ENCODE data around the gene PRRG3. TPM values are rescaled to one million over a fixed set of nuclear protein-coding genes. Genes with fewer than 3 reads are reported as not detected.

Gene PRRG3
- polyA plus RNA-seq, 3 donors: not detected

- no peak overlapping the region for H2AFZ ChIP-seq (ENCODE audit: insufficient read depth, low read depth, low read length, poor library complexity, severe bottlenecking)
- no peak overlapping the region for H3K4me2 ChIP-seq (replicated peaks; ENCODE audit: extremely low read depth, low read length, poor library complexity, severe bottlenecking)
- 94% methylated on average over 15 of the region's 21 CpGs for WGBS (ENCODE audit: insufficient coverage)
- H3K79me2 ChIP-seq (ENCODE audit: insufficient read depth, low read length): no peaks in the 10 kb centered on the region
- Mint-ChIP-seq H3K4me3 (no peak overlapping the region), H3K4me1 (no peaks in the 10 kb centered on the region), H3K9me3 (peaks cover 3 to 11% (median 6%) of the 10 kb centered on the region in 7 donors), H3K36me3 (no peaks in the 10 kb centered on the region), H3K27me3 (ENCODE audit: low read depth in 3 of 3) (peaks cover 0 to 2% (median 2%) of the 10 kb centered on the region in 3 donors), H3K27ac (no peak overlapping the region)
- H3K4me1 ChIP-seq (ENCODE audit: control insufficient read depth in 1 of 2, insufficient read depth in 2 of 2, low read length in 2 of 2): no peaks in the 10 kb centered on the region
- H4K20me1 ChIP-seq (ENCODE audit: insufficient read depth, low read length): no peaks in the 10 kb centered on the region
- no peak overlapping the region for H3K4me3 ChIP-seq (replicated peaks in 1 of 3; ENCODE audit: low read depth in 2 of 3, low read length in 3 of 3)
- intact Hi-C loops (cut with micrococcal nuclease): no loop called here
- TF ChIP-seq, protein P1, sequence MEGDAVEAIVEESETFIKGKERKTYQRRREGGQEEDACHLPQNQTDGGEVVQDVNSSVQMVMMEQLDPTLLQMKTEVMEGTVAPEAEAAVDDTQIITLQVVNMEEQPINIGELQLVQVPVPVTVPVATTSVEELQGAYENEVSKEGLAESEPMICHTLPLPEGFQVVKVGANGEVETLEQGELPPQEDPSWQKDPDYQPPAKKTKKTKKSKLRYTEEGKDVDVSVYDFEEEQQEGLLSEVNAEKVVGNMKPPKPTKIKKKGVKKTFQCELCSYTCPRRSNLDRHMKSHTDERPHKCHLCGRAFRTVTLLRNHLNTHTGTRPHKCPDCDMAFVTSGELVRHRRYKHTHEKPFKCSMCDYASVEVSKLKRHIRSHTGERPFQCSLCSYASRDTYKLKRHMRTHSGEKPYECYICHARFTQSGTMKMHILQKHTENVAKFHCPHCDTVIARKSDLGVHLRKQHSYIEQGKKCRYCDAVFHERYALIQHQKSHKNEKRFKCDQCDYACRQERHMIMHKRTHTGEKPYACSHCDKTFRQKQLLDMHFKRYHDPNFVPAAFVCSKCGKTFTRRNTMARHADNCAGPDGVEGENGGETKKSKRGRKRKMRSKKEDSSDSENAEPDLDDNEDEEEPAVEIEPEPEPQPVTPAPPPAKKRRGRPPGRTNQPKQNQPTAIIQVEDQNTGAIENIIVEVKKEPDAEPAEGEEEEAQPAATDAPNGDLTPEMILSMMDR (IDR thresholded peaks at IDR 0.05): no peak
- H3K36me3 ChIP-seq (replicated peaks in 1 of 2; ENCODE audit: control insufficient read depth in 1 of 2, insufficient read depth in 2 of 2, low read length in 2 of 2): no peaks in the 10 kb centered on the region
- no peaks in the 10 kb centered on the region for H3K9me3 ChIP-seq (replicated peaks in 1 of 2; ENCODE audit: control insufficient read depth in 1 of 2, insufficient read depth in 1 of 2, low read length in 2 of 2)
- no peaks in the 10 kb centered on the region for H3K27me3 ChIP-seq (ENCODE audit: control insufficient read depth in 2 of 2, insufficient read depth in 2 of 2, low read length in 2 of 2)
- no peak overlapping the region for H3K27ac ChIP-seq (ENCODE audit: low read depth in 1 of 2, low read length in 2 of 2)
- no peak for DNase-seq
- H3K9ac ChIP-seq (ENCODE audit: insufficient read depth, low read length, poor library complexity, severe bottlenecking): no peak overlapping the region
Measured at GRCh38 chrX:151743651-151744470, 48.6 kb downstream of the PRRG3 start.

GRCh38 chrX:151745651-151746050 is 50.4 kb downstream of the PRRG3 start:
- Histone ChIP-seq H3K79me2 (ENCODE audit: insufficient read depth, low read length) (no peaks in the 10 kb centered on the region), H3K9ac (ENCODE audit: insufficient read depth, low read length, poor library complexity, severe bottlenecking) (no peak overlapping the region), H3K4me2 (replicated peaks; ENCODE audit: extremely low read depth, low read length, poor library complexity, severe bottlenecking) (no peak overlapping the region), H3K27ac (ENCODE audit: low read depth in 1 of 2, low read length in 2 of 2) (no peak overlapping the region), H3K4me3 (replicated peaks in 1 of 3; ENCODE audit: low read depth in 2 of 3, low read length in 3 of 3) (no peak overlapping the region), H3K36me3 (replicated peaks in 1 of 2; ENCODE audit: control insufficient read depth in 1 of 2, insufficient read depth in 2 of 2, low read length in 2 of 2) (no peaks in the 10 kb centered on the region), H3K9me3 (replicated peaks in 1 of 2; ENCODE audit: control insufficient read depth in 1 of 2, insufficient read depth in 1 of 2, low read length in 2 of 2) (no peaks in the 10 kb centered on the region), H3K27me3 (ENCODE audit: control insufficient read depth in 2 of 2, insufficient read depth in 2 of 2, low read length in 2 of 2) (no peaks in the 10 kb centered on the region), H4K20me1 (ENCODE audit: insufficient read depth, low read length) (no peaks in the 10 kb centered on the region), H3K4me1 (ENCODE audit: control insufficient read depth in 1 of 2, insufficient read depth in 2 of 2, low read length in 2 of 2) (no peaks in the 10 kb centered on the region), H2AFZ (ENCODE audit: insufficient read depth, low read depth, low read length, poor library complexity, severe bottlenecking) (no peak overlapping the region)
- no peaks in the 10 kb centered on the region for H3K36me3 Mint-ChIP-seq
- TF ChIP-seq, protein P1 (IDR thresholded peaks at IDR 0.05): no peak
- no peak overlapping the region for H3K27ac Mint-ChIP-seq
- H3K27me3 Mint-ChIP-seq (ENCODE audit: low read depth in 3 of 3): peaks cover 0 to 10% (median 4%) of the 10 kb centered on the region in 3 donors
- DNase-seq: no peak
- intact Hi-C loops (cut with micrococcal nuclease): no loop called here
- peaks cover 3 to 8% (median 5%) of the 10 kb centered on the region in 7 donors for H3K9me3 Mint-ChIP-seq
- no peaks in the 10 kb centered on the region for H3K4me1 Mint-ChIP-seq
- no peak overlapping the region for H3K4me3 Mint-ChIP-seq
- no CpG with 5 or more reads among the region's 6 CpGs for WGBS (ENCODE audit: insufficient coverage)

Measured in CD14-positive monocyte (primary cell).